Glutamatergic neuron (in vitro differentiated cells): Measurements from ENCODE around the gene GPR179. TPM values are rescaled to one million over a fixed set of nuclear protein-coding genes. Genes with fewer than 3 reads are reported as not detected.

ENCODE experiments used
- DNase-seq: peaks from one replicate; pipeline ENCODE4 v3.0.0; 2022
- H3K27ac Mint-ChIP-seq: one replicate; pipeline ENCODE4 v1.8.0; 2020; ENCODE audit warnings: mild to moderate bottlenecking, mixed read lengths, inconsistent platforms; ENCODE audit not compliant: unreplicated experiment
- H3K27me3 Mint-ChIP-seq: one replicate; pipeline ENCODE4 v1.8.0; 2020; ENCODE audit warnings: mild to moderate bottlenecking, moderate library complexity, mixed read lengths, inconsistent platforms; ENCODE audit not compliant: unreplicated experiment
- H3K36me3 Mint-ChIP-seq: one replicate; pipeline ENCODE4 v1.8.0; 2020; ENCODE audit warnings: mild to moderate bottlenecking, mixed read lengths, inconsistent platforms; ENCODE audit not compliant: unreplicated experiment
- H3K4me1 Mint-ChIP-seq: one replicate; pipeline ENCODE4 v1.8.0; 2020; ENCODE audit warnings: mild to moderate bottlenecking, low read depth, mixed read lengths, inconsistent platforms; ENCODE audit not compliant: unreplicated experiment
- H3K4me3 Mint-ChIP-seq: one replicate; pipeline ENCODE4 v1.8.0; 2020; ENCODE audit warnings: mild to moderate bottlenecking, mixed read lengths, inconsistent platforms; ENCODE audit not compliant: unreplicated experiment
- H3K9me3 Mint-ChIP-seq: one replicate; pipeline ENCODE4 v1.8.0; 2020; ENCODE audit warnings: mild to moderate bottlenecking, moderate library complexity, mixed read lengths, inconsistent platforms; ENCODE audit not compliant: unreplicated experiment
- CTCF ChIP-seq: fragments of 200-600 bp; sonication (generic); IDR thresholded peaks from one replicate; pipeline ENCODE4 v1.5.0; 2021; ENCODE audit not compliant: partially characterized antibody, unreplicated experiment
- total RNA-seq: library from RNA; stranded (reverse); fragmentation: NEBNext Ultra II Directional; extraction: Animal tissue kit (Norgen Biotek cat#: 25700); gene quantifications from one replicate; pipeline ENCODE4 v1.2.1, GENCODE V29; 2021; ENCODE audit not compliant: unreplicated experiment

The GPR179 gene
- total RNA-seq, 1 donor from 2014 or later, result 0.07 TPM

- no peak for DNase-seq
- Mint-ChIP-seq H3K27me3 (peaks cover 5% of the 10 kb centered on the region), H3K4me3 (no peak overlapping the region), H3K27ac (no peak overlapping the region), H3K36me3 (no peaks in the 10 kb centered on the region), H3K4me1 (peaks cover 12% of the 10 kb centered on the region), H3K9me3 (peaks cover 8% of the 10 kb centered on the region)
- TF ChIP-seq CTCF, result no peak
These were observed 12.8 kb downstream of the GPR179 start for GRCh38 chr17:38330941-38331411.

DNA sequence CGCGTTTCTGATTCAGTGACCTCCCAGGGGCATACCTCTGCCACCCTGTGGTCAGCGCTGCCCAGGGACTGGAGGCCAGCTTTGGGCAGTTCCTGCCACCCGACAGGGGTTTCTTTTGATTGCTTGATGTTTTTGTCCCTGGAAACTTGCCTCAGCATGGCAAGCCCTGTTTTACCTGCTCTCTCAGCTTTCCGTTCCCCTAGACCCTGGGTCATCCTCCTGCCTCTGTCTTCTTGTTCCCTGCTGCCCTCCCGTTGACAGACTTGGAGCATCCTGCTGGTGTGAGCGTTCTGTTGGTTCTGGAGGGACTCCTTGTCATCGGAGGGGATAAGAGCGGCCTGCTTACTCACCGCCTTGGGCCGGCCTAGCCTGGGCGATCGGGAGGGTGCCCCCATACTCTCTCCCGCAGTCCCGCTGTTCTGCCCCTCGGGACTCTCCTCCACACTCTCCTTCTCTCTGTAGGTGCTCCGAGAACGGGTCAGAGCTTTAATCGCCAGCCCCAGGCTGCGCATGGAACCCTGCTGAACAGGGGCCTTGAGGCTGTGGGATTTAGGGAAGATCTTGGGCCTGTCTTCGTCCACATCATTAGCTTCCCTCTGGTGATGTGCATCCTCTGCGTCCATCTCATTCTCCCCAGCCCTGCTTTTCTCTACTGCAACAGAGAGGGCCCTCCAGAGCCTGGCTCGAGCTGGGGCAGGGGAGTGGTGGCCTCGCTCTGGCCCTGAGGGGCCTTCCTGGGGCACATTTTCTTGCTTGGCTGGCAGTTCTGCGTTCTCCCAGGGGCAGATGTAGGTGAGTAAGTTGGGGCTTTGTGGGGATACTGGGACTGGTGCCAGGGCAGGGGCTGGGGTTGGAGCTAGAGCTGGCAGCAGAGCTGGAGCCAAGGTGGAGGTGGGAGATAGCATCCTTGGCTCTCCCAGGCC, 13.7 kb downstream of the GPR179 start:
- H3K9me3 Mint-ChIP-seq, result peaks cover 5% of the 10 kb centered on the region
- H3K4me3 Mint-ChIP-seq, result no peak overlapping the region
- peaks cover 6% of the 10 kb centered on the region for H3K27me3 Mint-ChIP-seq
- H3K4me1 Mint-ChIP-seq, result peaks cover 15% of the 10 kb centered on the region
- TF ChIP-seq CTCF, result no peak
- no peak for DNase-seq
- H3K27ac Mint-ChIP-seq, result no peak overlapping the region
- H3K36me3 Mint-ChIP-seq, result no peaks in the 10 kb centered on the region

- Mint-ChIP-seq H3K4me1 (peaks cover 19% of the 10 kb centered on the region), H3K27ac (no peak overlapping the region), H3K36me3 (no peaks in the 10 kb centered on the region), H3K4me3 (no peak overlapping the region), H3K27me3 (peaks cover 6% of the 10 kb centered on the region), H3K9me3 (peaks cover 5% of the 10 kb centered on the region)
- DNase-seq, result no peak
- TF ChIP-seq CTCF, result no peak
These were observed 14.5 kb downstream of the GPR179 start for GRCh38 chr17:38329284-38329683.

DNA sequence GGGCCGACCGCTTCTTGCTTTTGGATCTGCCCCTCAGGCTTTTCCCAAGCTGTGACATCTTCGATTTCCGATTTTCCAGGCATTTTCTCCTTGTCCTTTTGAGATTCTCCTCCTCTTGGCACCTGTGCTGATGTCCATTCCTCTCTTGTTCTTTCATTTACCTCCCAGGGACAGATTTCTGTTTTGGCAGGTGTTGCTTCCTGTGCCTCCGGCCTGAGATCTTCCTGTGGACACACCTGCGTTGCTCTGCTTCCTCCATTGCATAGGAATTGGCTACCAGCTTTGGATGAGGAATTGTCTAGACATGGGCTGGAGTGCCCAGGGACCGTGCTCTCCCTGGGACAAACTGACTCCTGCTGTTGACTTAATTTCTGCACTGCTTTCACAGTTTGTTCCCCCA, 15.1 kb downstream of the GPR179 start:
- Mint-ChIP-seq H3K4me1 (peaks cover 19% of the 10 kb centered on the region), H3K9me3 (peaks cover 5% of the 10 kb centered on the region), H3K36me3 (no peaks in the 10 kb centered on the region)

More for the DNA sequence above, 15.1 kb downstream of the GPR179 start:
- no peak for TF ChIP-seq CTCF
- no peak overlapping the region for H3K27ac Mint-ChIP-seq
- H3K27me3 Mint-ChIP-seq, result peaks cover 6% of the 10 kb centered on the region
- no peak overlapping the region for H3K4me3 Mint-ChIP-seq
- no peak for DNase-seq
